B cell (primary cell): ENCODE results near the gene TTC28. TPM values are rescaled to one million over a fixed set of nuclear protein-coding genes. Genes with fewer than 3 reads are reported as not detected.

Source experiments
- ATAC-seq: fragments of 200-7000 bp; cut with Tn5 transposase; one replicate; pipeline ENCODE4 v1.10.0; 2021; ENCODE audit warnings: low read depth, mild to moderate bottlenecking, moderate number of reproducible peaks, moderate library complexity
- CTCF ChIA-PET: fragments of 350-600 bp; sonication (Branson Sonifier 250); formaldehyde crosslinking; loops from one replicate; lab custom pipeline; 2021; ENCODE audit warnings: antibody characterized with exemption, inconsistent platforms; lab: Charles Lee
- POLR2A ChIA-PET: fragments of 350-600 bp; sonication (Branson Sonifier 250); formaldehyde crosslinking; loops from one replicate; lab custom pipeline; 2021; ENCODE audit warnings: antibody characterized with exemption; lab: Charles Lee
- DNase-seq: peaks from one replicate; pipeline ENCODE4 v3.0.0; 2013
- H2AFZ ChIP-seq: 2 replicates; pipeline ENCODE4 v1.6.1; 2012; ENCODE audit warnings: mild to moderate bottlenecking, low read depth, low read length; ENCODE audit not compliant: insufficient read depth, poor library complexity, severe bottlenecking
- H3K27ac ChIP-seq, 2 donors: 1 replicate in 1 of 2; 2 replicates in 1 of 2; pipeline ENCODE4 v1.5.1; 2012 to 2013; ENCODE audit warnings: low read length in 2 of 2, mild to moderate bottlenecking in 2 of 2, moderate library complexity in 1 of 2
- H3K27me3 ChIP-seq, 4 experiments: fragments of 200-600 bp in 1 of 4; sonication (generic) in 1 of 4; replicated peaks in 1 of 4; 1 replicate in 2 of 4; 2 replicates in 2 of 4; pipeline versions ENCODE4 v1.6.1 to v1.7.0; 2013 to 2016; ENCODE audit warnings: low read length in 3 of 4, mild to moderate bottlenecking in 2 of 4, mixed read lengths in 1 of 4, moderate library complexity in 1 of 4; ENCODE audit not compliant: insufficient read depth in 4 of 4, control insufficient read depth in 3 of 4; ENCODE audit errors: control extremely low read depth in 1 of 4
- H3K36me3 ChIP-seq, 2 experiments: replicated peaks in 1 of 2; 1 replicate in 1 of 2; 2 replicates in 1 of 2; pipeline versions ENCODE4 v1.6.1 to v1.7.1; 2013; ENCODE audit warnings: low read length in 1 of 2; ENCODE audit not compliant: insufficient read depth in 2 of 2, control insufficient read depth in 1 of 2; ENCODE audit errors: control extremely low read depth in 1 of 2, extremely low read depth in 1 of 2
- H3K4me1 ChIP-seq, 2 donors: fragments of 200-600 bp in 1 of 2; sonication (generic) in 1 of 2; 1 replicate in 1 of 2; 2 replicates in 1 of 2; pipeline versions ENCODE4 v1.5.1 to v1.6.1; 2013 to 2017; ENCODE audit warnings: low read length in 2 of 2; ENCODE audit not compliant: control insufficient read depth in 2 of 2, insufficient read depth in 2 of 2
- H3K4me2 ChIP-seq: replicated peaks from 2 replicates; pipeline ENCODE3; 2012; ENCODE audit warnings: mild to moderate bottlenecking, low read depth, low read length; ENCODE audit not compliant: poor library complexity, severe bottlenecking
- H3K4me3 ChIP-seq, 5 experiments: fragments of 200-600 bp in 1 of 5; sonication (generic) in 1 of 5; 1 replicate in 3 of 5; 2 replicates in 2 of 5; pipeline versions ENCODE4 v1.5.1 to v1.7.0; 2011 to 2016; ENCODE audit warnings: low read length in 4 of 5, mild to moderate bottlenecking in 4 of 5, low read depth in 2 of 5, control low read depth in 1 of 5, moderate library complexity in 1 of 5; ENCODE audit not compliant: insufficient read depth in 1 of 5; ENCODE audit errors: control extremely low read depth in 1 of 5, extremely low read depth in 1 of 5
- H3K79me2 ChIP-seq: fragments of 200-600 bp; sonication (generic); one replicate; pipeline ENCODE4 v1.6.0; 2016; ENCODE audit warnings: low read length; ENCODE audit not compliant: control insufficient read depth, insufficient read depth
- H3K9ac ChIP-seq: fragments of 200-600 bp; sonication (generic); 2 replicates; pipeline ENCODE4 v1.6.1; 2017; ENCODE audit warnings: mild to moderate bottlenecking, low read length, moderate library complexity
- H3K9me3 ChIP-seq, 3 donors: one replicate each; pipeline versions ENCODE4 v1.6.1 to v1.7.1; 2013; ENCODE audit warnings: low read length in 2 of 3; ENCODE audit not compliant: control insufficient read depth in 2 of 3, insufficient read depth in 1 of 3; ENCODE audit errors: control extremely low read depth in 1 of 3
- H4K20me1 ChIP-seq: 2 replicates; pipeline ENCODE4 v1.6.0; 2012; ENCODE audit warnings: mild to moderate bottlenecking, low read length; ENCODE audit not compliant: insufficient read depth, control insufficient read depth, poor library complexity, severe bottlenecking
- H3K27ac Mint-ChIP-seq: one replicate; pipeline ENCODE4 v1.8.0; 2021; ENCODE audit warnings: mixed read lengths
- H3K27me3 Mint-ChIP-seq: one replicate; pipeline ENCODE4 v1.8.0; 2021; ENCODE audit warnings: mixed read lengths
- H3K4me1 Mint-ChIP-seq: one replicate; pipeline ENCODE4 v1.8.0; 2021; ENCODE audit warnings: mixed read lengths
- H3K4me3 Mint-ChIP-seq: one replicate; pipeline ENCODE4 v1.8.0; 2021; ENCODE audit warnings: mixed read lengths
- H3K9me3 Mint-ChIP-seq: one replicate; pipeline ENCODE4 v1.8.0; 2022; ENCODE audit warnings: mixed read lengths; ENCODE audit not compliant: insufficient read depth
- CTCF ChIP-seq: fragments of 200-600 bp; IDR thresholded peaks from one replicate; pipeline ENCODE4 v1.8.0; 2022; ENCODE audit warnings: antibody characterized with exemption, mild to moderate bottlenecking
- EZH2 ChIP-seq: IDR thresholded peaks from 2 replicates; pipeline ENCODE4 v1.6.1; 2012; ENCODE audit warnings: borderline replicate concordance, low read depth, mild to moderate bottlenecking, moderate library complexity, low read length; ENCODE audit not compliant: insufficient read depth, poor library complexity, severe bottlenecking
- WGBS: methylation state at CpG from one replicate; pipeline ENCODE4 v1.1.5; 2013; ENCODE audit warnings: missing lambda C conversion rate; ENCODE audit not compliant: insufficient coverage; 5-methylcytosine and 5-hydroxymethylcytosine counted together
- intact Hi-C: fragments of 100-400 bp; cut with micrococcal nuclease; formaldehyde crosslinking; loops from one replicate; pipeline ENCODE4 v1.10.0; 2022
- polyA plus RNA-seq: library from polyadenylated mRNA; depleted of rRNA; stranded (reverse); fragments of >200 nt; gene quantifications from 2 replicates; pipeline ENCODE4 v1.2.3, GENCODE V29; 2012
- total RNA-seq, 2 donors: library from RNA; stranded (reverse); fragments of 120-200 nt in 1 of 2; gene quantifications; 1 replicate in 1 of 2; 2 replicates in 1 of 2; pipeline versions ENCODE4 v1.2.3 to v1.2.4, GENCODE V29; 2013 to 2022

Gene TTC28
- total and polyA plus RNA-seq, 2 donors (not counting 1 experiment from before 2014, with no cell fraction given) = 4.5 to 7.3 TPM

- intact Hi-C loops = no loop called here
- no peak overlapping the region for H3K27ac ChIP-seq
- ChIA-PET CTCF (interaction anchor here (0.5 kb wide), 1 partner anchor 355 kb away, joined by 3 read pairs; no protein-coding TSS in a partner anchor), POLR2A (no interaction called here)
- H3K9ac ChIP-seq = no peak overlapping the region
- H3K9me3 Mint-ChIP-seq = no peaks in the 10 kb centered on the region
- no peak overlapping the region for H3K27ac Mint-ChIP-seq
- TF ChIP-seq EZH2 = no peak
- TF ChIP-seq CTCF = no peak
- 90% methylated on average over 2 of the region's 5 CpGs for WGBS
- no peak overlapping the region for H2AFZ ChIP-seq
- H3K4me1 Mint-ChIP-seq = no peaks in the 10 kb centered on the region
- H3K36me3 ChIP-seq = no peaks in the 10 kb centered on the region
- H3K27me3 Mint-ChIP-seq = no peaks in the 10 kb centered on the region
- no peaks in the 10 kb centered on the region for H3K27me3 ChIP-seq
- H4K20me1 ChIP-seq = no peaks in the 10 kb centered on the region
- H3K4me2 ChIP-seq = no peak overlapping the region
- no peak overlapping the region for H3K4me3 Mint-ChIP-seq
- no peaks in the 10 kb centered on the region for H3K79me2 ChIP-seq
- H3K4me3 ChIP-seq = no peak overlapping the region
- no peak for ATAC-seq
- H3K9me3 ChIP-seq = no peaks in the 10 kb centered on the region
- DNase-seq = no peak
- H3K4me1 ChIP-seq = no peaks in the 10 kb centered on the region
Measured at GRCh38 chr22:28102151-28102812, 577.4 kb downstream of the TTC28 start.

- no peaks in the 10 kb centered on the region for H3K27me3 ChIP-seq
- H3K36me3 ChIP-seq = no peaks in the 10 kb centered on the region
- no peak overlapping the region for H3K27ac Mint-ChIP-seq
- no CpG with 5 or more reads among the region's 3 CpGs for WGBS
- DNase-seq (no peak), ATAC-seq (no peak)
- CTCF ChIA-PET = no interaction called here
- no peak overlapping the region for H2AFZ ChIP-seq
- no peak overlapping the region for H3K9ac ChIP-seq
- TF ChIP-seq EZH2 (no peak), CTCF (no peak)
- H3K4me3 Mint-ChIP-seq = no peak overlapping the region
- no peak overlapping the region for H3K4me2 ChIP-seq
- no peaks in the 10 kb centered on the region for H3K27me3 Mint-ChIP-seq
- no peaks in the 10 kb centered on the region for H3K79me2 ChIP-seq
- H4K20me1 ChIP-seq = no peaks in the 10 kb centered on the region
- POLR2A ChIA-PET = no interaction called here
- H3K9me3 ChIP-seq = no peaks in the 10 kb centered on the region
- H3K4me1 ChIP-seq = no peaks in the 10 kb centered on the region
- no peaks in the 10 kb centered on the region for H3K9me3 Mint-ChIP-seq
- intact Hi-C loops = no loop called here
- no peaks in the 10 kb centered on the region for H3K4me1 Mint-ChIP-seq
- H3K27ac ChIP-seq = no peak overlapping the region
- no peak overlapping the region for H3K4me3 ChIP-seq
Measured at GRCh38 chr22:28097627-28098026, 582.0 kb downstream of the TTC28 start.
